Measurements from ENCODE around the gene AGAP9.

The AGAP9 gene

DNA sequence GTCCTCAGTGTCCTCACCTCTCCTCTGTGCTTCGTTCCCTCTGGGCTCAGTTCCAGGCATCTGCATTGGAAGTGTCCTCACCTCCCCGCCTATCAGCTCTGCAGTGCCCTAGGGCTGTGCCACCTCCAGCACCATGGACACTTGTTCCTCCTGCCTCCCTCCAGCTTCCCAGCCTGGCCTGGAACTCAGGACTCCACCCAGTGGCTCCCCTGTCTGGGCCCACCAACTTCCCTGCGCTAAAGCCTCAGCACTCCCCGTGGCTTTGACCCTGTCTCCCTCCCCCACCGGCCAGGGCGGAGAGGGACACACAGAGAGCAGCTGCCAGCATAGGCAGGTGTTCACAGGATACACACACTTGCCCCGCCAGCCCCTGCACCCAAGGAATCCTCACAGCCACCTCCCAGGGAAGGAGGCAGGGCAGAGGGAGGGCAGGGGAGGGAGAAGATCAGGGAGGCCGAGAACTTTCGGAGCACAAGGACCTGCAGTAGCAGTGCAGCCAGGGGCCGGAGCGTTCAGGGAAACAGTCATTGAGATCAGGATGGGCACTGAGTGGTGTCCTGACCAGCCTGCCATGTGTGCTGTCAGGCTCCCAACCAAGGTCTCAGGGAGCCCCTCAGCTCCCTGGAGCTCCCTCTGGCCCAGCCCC is 70.8 kb downstream of the AGAP9 start:
- Histone ChIP-seq H3K27me3 (replicated peaks; ENCODE audit: control insufficient read depth, insufficient read depth, low read length, poor library complexity, severe bottlenecking) (no peaks in the 10 kb centered on the region), H3K36me3 (ENCODE audit: control insufficient read depth, insufficient read depth, low read length) (no peaks in the 10 kb centered on the region), H3K4me3 (ENCODE audit: insufficient read depth, low read depth, low read length, poor library complexity, severe bottlenecking) (no peak overlapping the region), H3K4me1 (ENCODE audit: control insufficient read depth, insufficient read depth, low read length, poor library complexity, severe bottlenecking) (no peaks in the 10 kb centered on the region), H3K27ac (ENCODE audit: insufficient read depth, low read length, poor library complexity, severe bottlenecking) (no peak overlapping the region), H3K9me3 (ENCODE audit: control insufficient read depth, low read length) (no peaks in the 10 kb centered on the region)
- no peak for DNase-seq

DNA sequence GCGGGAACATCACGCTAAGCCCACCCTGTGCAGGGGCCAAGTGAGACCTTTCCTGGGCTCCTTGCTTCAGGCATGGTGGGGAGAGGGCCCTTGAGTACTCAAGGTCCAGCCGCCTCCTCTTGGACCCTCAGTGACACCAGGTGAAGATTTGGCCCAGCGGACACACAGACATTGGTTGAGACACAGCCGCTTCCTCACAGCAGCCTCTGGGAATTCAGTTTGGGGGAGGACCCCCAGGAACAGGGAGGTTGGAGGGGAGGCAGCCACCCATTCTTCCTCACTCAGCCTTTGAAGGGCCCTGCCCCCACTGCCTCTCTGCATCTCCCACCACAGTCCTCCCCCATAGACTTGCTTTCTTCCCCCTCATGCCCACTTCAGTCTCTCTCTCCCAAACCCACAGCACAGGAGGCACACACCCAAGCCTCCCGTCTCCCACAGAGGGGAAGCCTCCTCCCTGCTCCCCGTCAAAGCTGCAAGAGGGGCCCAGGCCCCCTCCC is 71.4 kb downstream of the AGAP9 start:
- no peak overlapping the region for H3K4me3 ChIP-seq (ENCODE audit: insufficient read depth, low read depth, low read length, poor library complexity, severe bottlenecking)
- no peaks in the 10 kb centered on the region for H3K27me3 ChIP-seq (replicated peaks; ENCODE audit: control insufficient read depth, insufficient read depth, low read length, poor library complexity, severe bottlenecking)
- no peak overlapping the region for H3K27ac ChIP-seq (ENCODE audit: insufficient read depth, low read length, poor library complexity, severe bottlenecking)
- H3K36me3 ChIP-seq (ENCODE audit: control insufficient read depth, insufficient read depth, low read length) = no peaks in the 10 kb centered on the region
- no peaks in the 10 kb centered on the region for H3K4me1 ChIP-seq (ENCODE audit: control insufficient read depth, insufficient read depth, low read length, poor library complexity, severe bottlenecking)
- no peak for DNase-seq
- H3K9me3 ChIP-seq (ENCODE audit: control insufficient read depth, low read length) = no peaks in the 10 kb centered on the region

Data from effector memory CD4-positive, alpha-beta T cell (primary cell).